BLaER1 treated with 17β-estradiol and CSF1 and Interleukin-3, amounts not matched to agents 10 nM and 100 nM (cell line): ENCODE results near the gene CFAP210.

ENCODE experiments used
- H3K27ac ChIP-seq, 11 experiments: shearing (Covaris generic); formaldehyde crosslinking; 2 replicates each; pipeline ENCODE4 v1.8.1; 2022
- H3K27me3 ChIP-seq, 11 experiments: shearing (Covaris generic); formaldehyde crosslinking; 2 replicates each; pipeline ENCODE4 v1.8.1; 2022
- H3K36me3 ChIP-seq, 11 experiments: shearing (Covaris generic); formaldehyde crosslinking; 2 replicates each; pipeline ENCODE4 v1.8.1; 2022
- H3K4me1 ChIP-seq, 10 experiments: shearing (Covaris generic); formaldehyde crosslinking; 2 replicates each; pipeline ENCODE4 v1.8.1; 2022
- H3K4me2 ChIP-seq, 11 experiments: shearing (Covaris generic); formaldehyde crosslinking; 2 replicates each; pipeline ENCODE4 v1.8.1; 2022
- H3K4me3 ChIP-seq, 10 experiments: shearing (Covaris generic); formaldehyde crosslinking; 2 replicates each; pipeline ENCODE4 v1.8.1; 2022
- H3K9ac ChIP-seq, 11 experiments: shearing (Covaris generic); formaldehyde crosslinking; 2 replicates each; pipeline ENCODE4 v1.8.1; 2022
- H3K9me3 ChIP-seq, 11 experiments: shearing (Covaris generic); formaldehyde crosslinking; replicated peaks in 1 of 11; 2 replicates each; pipeline ENCODE4 v1.8.1; 2022
- H4K20me1 ChIP-seq, 11 experiments: shearing (Covaris generic); formaldehyde crosslinking; 2 replicates each; pipeline ENCODE4 v1.8.1; 2022
- Cebpa-rat ChIP-seq, 11 experiments: shearing (Covaris generic); IDR thresholded peaks; 2 replicates each; pipeline ENCODE4 v1.8.1; 2022

Gene CFAP210

DNA sequence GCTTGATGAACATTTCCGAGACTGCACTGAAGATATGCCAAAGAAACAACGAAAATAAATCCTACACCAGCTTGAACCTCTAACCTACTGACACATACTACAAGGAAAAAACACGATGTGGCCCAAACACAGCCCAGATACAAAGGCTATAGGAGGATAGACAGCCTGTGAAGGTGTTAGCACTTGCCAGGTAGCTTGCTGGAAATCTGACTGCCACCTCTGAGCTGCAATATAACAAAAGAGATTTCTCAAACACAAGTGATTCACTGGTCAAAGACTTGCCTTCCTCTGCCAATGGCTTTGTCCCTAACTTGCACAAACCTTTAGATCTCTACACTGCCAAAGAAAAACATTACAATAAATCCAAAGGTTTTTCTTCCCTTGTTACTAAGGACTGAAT, 21.1 kb downstream of the CFAP210 start:
- no peak overlapping the region for H3K4me3 ChIP-seq
- H3K9me3 ChIP-seq = no peaks in the 10 kb centered on the region
- no peaks in the 10 kb centered on the region for H3K36me3 ChIP-seq
- H3K4me1 ChIP-seq = no peaks in the 10 kb centered on the region
- no peak overlapping the region for H3K4me2 ChIP-seq
- H4K20me1 ChIP-seq = no peaks in the 10 kb centered on the region
- no peak overlapping the region for H3K27ac ChIP-seq
- H3K9ac ChIP-seq = no peak overlapping the region
- H3K27me3 ChIP-seq = no peaks in the 10 kb centered on the region
- no peak for TF ChIP-seq Cebpa-rat (IDR thresholded peaks at IDR 0.05)

DNA sequence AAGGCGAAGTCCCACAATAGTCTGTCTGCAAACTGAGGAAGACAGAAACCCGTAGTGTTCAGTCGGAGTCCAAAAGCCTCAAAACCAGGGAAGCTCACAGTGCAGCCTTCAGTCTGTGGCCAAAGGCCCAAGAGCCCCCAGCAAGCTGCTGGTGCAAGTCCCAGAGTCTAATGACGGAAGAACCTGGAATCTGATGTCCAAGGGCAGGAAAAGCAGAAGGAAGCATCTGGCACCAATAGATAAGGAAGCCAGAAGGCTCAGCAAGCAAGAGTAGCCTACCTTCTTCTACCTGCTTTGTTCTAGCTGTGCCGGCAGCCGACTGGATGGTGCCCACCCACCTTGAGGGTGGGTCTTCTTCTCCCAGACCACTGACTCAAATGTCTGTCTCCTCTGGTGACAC, 21.8 kb downstream of the CFAP210 start:
- no peak overlapping the region for H3K9ac ChIP-seq
- no peaks in the 10 kb centered on the region for H4K20me1 ChIP-seq
- no peaks in the 10 kb centered on the region for H3K27me3 ChIP-seq
- H3K4me2 ChIP-seq = no peak overlapping the region
- H3K27ac ChIP-seq = no peak overlapping the region
- no peaks in the 10 kb centered on the region for H3K36me3 ChIP-seq
- H3K9me3 ChIP-seq = no peaks in the 10 kb centered on the region
- no peak for TF ChIP-seq Cebpa-rat (IDR thresholded peaks at IDR 0.05)
- H3K4me1 ChIP-seq = no peaks in the 10 kb centered on the region
- H3K4me3 ChIP-seq = no peak overlapping the region

- no peak overlapping the region for H3K4me2 ChIP-seq
- no peaks in the 10 kb centered on the region for H3K4me1 ChIP-seq
- TF ChIP-seq Cebpa-rat (IDR thresholded peaks at IDR 0.05) = no peak
- H3K27ac ChIP-seq = no peak overlapping the region
- H3K9ac ChIP-seq = no peak overlapping the region
- H3K4me3 ChIP-seq = no peak overlapping the region
- no peaks in the 10 kb centered on the region for H3K36me3 ChIP-seq
- no peaks in the 10 kb centered on the region for H3K9me3 ChIP-seq
- H3K27me3 ChIP-seq = no peaks in the 10 kb centered on the region
- no peaks in the 10 kb centered on the region for H4K20me1 ChIP-seq
Measured at GRCh38 chr2:169670937-169671336, 23.3 kb downstream of the CFAP210 start.

DNA sequence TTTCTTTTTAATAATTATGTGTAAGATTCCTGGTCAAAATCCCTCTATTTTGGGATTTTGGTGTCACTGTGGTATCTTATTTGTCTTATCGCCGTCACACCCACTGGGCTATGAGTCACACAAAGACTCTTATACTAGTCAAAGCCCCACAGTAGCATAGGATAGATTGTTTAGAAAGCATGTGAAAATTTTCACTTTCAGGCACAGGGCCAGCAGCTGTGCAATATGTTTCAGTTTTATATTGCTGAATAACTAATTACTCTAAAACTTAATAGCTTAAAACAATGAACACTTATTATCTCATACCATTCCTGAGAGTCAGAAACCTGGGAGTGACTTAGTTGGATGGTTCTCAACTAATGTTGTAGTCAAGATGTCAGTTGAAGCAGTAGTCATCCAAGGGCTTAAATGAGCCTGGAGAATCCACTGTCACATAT, 24.0 kb downstream of the CFAP210 start:
- no peaks in the 10 kb centered on the region for H3K36me3 ChIP-seq
- H3K4me3 ChIP-seq = no peak overlapping the region

DNA sequence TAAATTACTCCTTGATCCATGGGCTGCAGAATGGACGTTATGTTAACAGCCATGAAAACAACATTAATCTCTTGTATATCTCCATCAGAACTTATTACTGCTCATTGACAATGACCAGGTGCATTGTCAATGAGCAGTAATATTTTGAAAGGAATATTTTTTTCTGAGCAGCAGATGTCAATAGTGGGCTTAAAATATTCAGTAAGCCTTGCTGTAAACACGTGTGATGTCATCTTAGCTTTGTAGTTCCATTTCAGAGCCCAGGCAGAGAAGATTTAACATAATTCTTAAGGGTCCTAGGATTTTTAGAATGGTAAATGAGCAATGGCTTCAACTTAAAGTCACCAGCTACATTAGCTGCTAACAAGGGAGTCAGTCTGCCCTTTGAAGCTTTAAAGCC, 26.6 kb downstream of the CFAP210 start:
- Histone ChIP-seq H3K9ac (no peak overlapping the region), H3K4me3 (no peak overlapping the region)
- no peak for TF ChIP-seq Cebpa-rat (IDR thresholded peaks at IDR 0.05)

More for the DNA sequence above, 24.0 kb downstream of the CFAP210 start:
- Histone ChIP-seq H3K4me1 (peaks cover 0 to 4% (median 0%) of the 10 kb centered on the region in 10 experiments; a peak in 5 of 20 replicates), H3K27ac (no peak overlapping the region), H3K4me2 (no peak overlapping the region), H3K27me3 (no peaks in the 10 kb centered on the region), H3K9me3 (no peaks in the 10 kb centered on the region), H3K9ac (no peak overlapping the region), H4K20me1 (no peaks in the 10 kb centered on the region)
- no peak for TF ChIP-seq Cebpa-rat (IDR thresholded peaks at IDR 0.05)

DNA sequence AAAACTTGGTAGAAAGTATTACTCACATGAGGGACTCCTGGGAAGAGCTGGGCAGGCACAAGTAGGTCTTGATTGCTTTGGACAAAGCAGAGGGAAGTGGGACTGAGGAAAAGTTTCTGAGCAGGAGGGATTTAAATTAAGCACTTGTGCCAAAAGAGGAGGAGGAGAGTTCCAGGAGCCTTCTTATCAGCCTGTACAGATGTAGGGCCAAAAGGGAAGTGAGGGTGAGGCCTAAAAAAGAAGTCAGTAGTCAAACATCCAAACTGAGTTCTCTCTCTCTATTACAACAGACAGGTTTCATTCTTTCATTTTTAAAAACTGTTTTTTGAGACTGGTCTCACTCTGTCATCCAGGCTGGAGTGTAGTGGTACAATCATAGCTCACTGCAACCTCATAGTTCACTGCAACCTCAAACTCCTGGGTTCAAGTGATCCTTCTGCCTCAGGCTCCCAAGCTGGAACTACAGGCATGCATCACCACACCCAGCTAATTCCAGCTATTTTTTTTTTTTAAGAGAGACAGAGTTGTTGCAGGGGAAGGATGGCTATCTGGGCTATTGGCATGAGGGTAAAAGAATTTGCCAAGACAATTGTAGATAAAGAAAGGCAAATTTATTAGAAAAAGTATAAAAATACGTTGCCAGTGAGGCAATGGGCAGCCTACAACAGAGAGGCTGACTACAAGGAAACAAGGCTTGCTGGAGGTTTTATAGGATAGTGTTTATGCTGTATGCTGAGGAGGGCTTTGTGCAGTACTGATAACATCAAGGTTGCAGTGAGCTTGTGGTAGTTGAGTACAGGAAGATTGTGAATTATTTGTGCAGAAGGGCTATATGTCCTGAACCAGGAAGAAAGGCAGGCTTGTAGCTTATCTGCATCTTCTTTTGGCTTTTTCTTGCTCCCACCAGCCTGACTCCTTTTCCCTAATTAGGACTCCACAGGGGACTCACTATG, 29.0 kb downstream of the CFAP210 start:
- no peak overlapping the region for H3K4me3 ChIP-seq
- H3K9ac ChIP-seq = no peak overlapping the region
- TF ChIP-seq Cebpa-rat (IDR thresholded peaks at IDR 0.05) = no peak
- peak overlapping the region in 1 of 11 experiments; percentile 34; a peak in 3 of 22 replicates for H3K4me2 ChIP-seq
- no peak overlapping the region for H3K27ac ChIP-seq
- peaks cover 10 to 17% (median 12%) of the 10 kb centered on the region in 10 experiments for H3K4me1 ChIP-seq
- H4K20me1 ChIP-seq = no peaks in the 10 kb centered on the region
- H3K9me3 ChIP-seq = no peaks in the 10 kb centered on the region
- H3K27me3 ChIP-seq = no peaks in the 10 kb centered on the region
- no peaks in the 10 kb centered on the region for H3K36me3 ChIP-seq

More for the DNA sequence above, 26.6 kb downstream of the CFAP210 start:
- no peaks in the 10 kb centered on the region for H4K20me1 ChIP-seq
- H3K4me1 ChIP-seq = peaks cover 0 to 11% (median 0%) of the 10 kb centered on the region in 10 experiments; a peak in 5 of 20 replicates
- H3K27ac ChIP-seq = no peak overlapping the region
- H3K36me3 ChIP-seq = no peaks in the 10 kb centered on the region
- H3K27me3 ChIP-seq = no peaks in the 10 kb centered on the region
- no peak overlapping the region for H3K4me2 ChIP-seq
- no peaks in the 10 kb centered on the region for H3K9me3 ChIP-seq

DNA sequence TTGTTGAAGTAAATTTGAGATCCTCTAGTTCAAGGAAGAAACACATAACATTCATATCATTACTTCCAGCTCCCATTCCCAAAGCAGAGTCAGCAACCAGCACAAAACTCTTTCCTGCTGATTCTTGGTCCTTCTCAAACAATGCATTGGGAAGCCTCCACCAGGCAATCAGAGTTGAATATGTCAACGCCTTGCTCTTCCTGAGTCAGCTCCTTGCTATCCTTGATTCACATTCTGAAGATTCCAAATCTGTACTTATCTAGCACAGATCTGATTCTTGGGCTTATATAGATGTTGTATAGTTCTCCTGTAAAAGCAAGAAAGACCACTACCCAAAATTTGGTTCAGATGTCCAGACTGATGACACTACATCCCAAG, 29.6 kb downstream of the CFAP210 start:
- no peak for TF ChIP-seq Cebpa-rat (IDR thresholded peaks at IDR 0.05)
- Histone ChIP-seq H3K4me2 (peak overlapping the region in 1 of 11 experiments; percentile 34; a peak in 2 of 22 replicates), H3K36me3 (no peaks in the 10 kb centered on the region), H3K9me3 (no peaks in the 10 kb centered on the region), H3K27me3 (no peaks in the 10 kb centered on the region), H3K4me1 (peaks cover 10 to 19% (median 13%) of the 10 kb centered on the region in 10 experiments), H3K27ac (no peak overlapping the region), H3K9ac (no peak overlapping the region), H4K20me1 (no peaks in the 10 kb centered on the region), H3K4me3 (no peak overlapping the region)

DNA sequence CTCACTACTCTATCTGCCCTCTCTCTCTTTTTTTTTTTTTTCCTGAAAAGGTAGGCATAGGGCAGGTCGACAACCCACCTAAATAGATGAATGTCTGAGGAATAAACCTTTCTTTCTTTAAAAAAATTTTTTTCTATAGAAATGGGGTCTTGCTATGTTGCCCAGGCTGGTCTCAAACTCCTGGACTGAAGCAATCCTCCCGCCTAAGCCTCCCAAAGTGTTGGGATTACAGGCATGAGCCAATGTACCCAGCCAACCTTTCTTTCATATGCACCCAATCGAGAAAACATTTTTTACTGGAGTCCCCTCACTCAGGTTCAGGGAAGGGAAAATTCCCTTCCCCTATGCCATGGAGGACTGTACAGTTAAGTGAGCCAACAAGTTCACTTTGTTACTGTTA, 31.0 kb downstream of the CFAP210 start:
- no peak overlapping the region for H3K4me3 ChIP-seq
- H3K27ac ChIP-seq = no peak overlapping the region
- no peaks in the 10 kb centered on the region for H4K20me1 ChIP-seq
- no peaks in the 10 kb centered on the region for H3K27me3 ChIP-seq
- no peak overlapping the region for H3K9ac ChIP-seq
- no peak overlapping the region for H3K4me2 ChIP-seq
- no peak for TF ChIP-seq Cebpa-rat (IDR thresholded peaks at IDR 0.05)
- no peaks in the 10 kb centered on the region for H3K9me3 ChIP-seq
- H3K36me3 ChIP-seq = no peaks in the 10 kb centered on the region
- peaks cover 20 to 30% (median 23%) of the 10 kb centered on the region in 10 experiments for H3K4me1 ChIP-seq

- no peak overlapping the region for H3K4me2 ChIP-seq
- no peaks in the 10 kb centered on the region for H3K36me3 ChIP-seq
- H3K4me1 ChIP-seq = peaks cover 20 to 30% (median 23%) of the 10 kb centered on the region in 10 experiments
- no peak for TF ChIP-seq Cebpa-rat (IDR thresholded peaks at IDR 0.05)
- no peak overlapping the region for H3K27ac ChIP-seq
- H3K4me3 ChIP-seq = no peak overlapping the region
- H3K9me3 ChIP-seq = no peaks in the 10 kb centered on the region
- H4K20me1 ChIP-seq = no peaks in the 10 kb centered on the region
- H3K27me3 ChIP-seq = no peaks in the 10 kb centered on the region
- no peak overlapping the region for H3K9ac ChIP-seq
Measured at GRCh38 chr2:169662744-169663143, 31.5 kb downstream of the CFAP210 start.
